HEK293T (cell line): ENCODE measurements around the gene ANKRD35.
"Not testable (repeated sequence)": the region's sequence is repeated elsewhere in the genome, so short reads cannot be mapped to it uniquely, and the experiment has no call there.

Source experiments
- CTCF ChIA-PET: fragments of 350-600 bp; formaldehyde crosslinking; extraction: SDS; loops from one replicate; lab custom pipeline; 2021; ENCODE audit warnings: antibody characterized with exemption, inconsistent platforms; lab: Yijun Ruan, JAX
- POLR2A ChIA-PET: fragments of 350-600 bp; formaldehyde crosslinking; extraction: SDS; loops from one replicate; lab custom pipeline; 2020; ENCODE audit warnings: antibody characterized with exemption, inconsistent platforms; lab: Yijun Ruan, JAX
- DNase-seq: peaks from one replicate; pipeline ENCODE4 v3.0.0; 2012; ENCODE audit warnings: mixed read lengths; ENCODE audit errors: extremely low spot score
- ARNT ChIP-seq: fragments of 450-650 bp; IDR thresholded peaks from 2 replicates; pipeline ENCODE4 v1.6.1; 2017; ENCODE audit warnings: mild to moderate bottlenecking
- BHLHE40 ChIP-seq: fragments of 450-650 bp; IDR thresholded peaks from 2 replicates; pipeline ENCODE4 v1.6.1; 2016; ENCODE audit warnings: mild to moderate bottlenecking, moderate library complexity, borderline replicate concordance
- CTBP1 ChIP-seq: fragments of 450-650 bp; IDR thresholded peaks from 2 replicates; pipeline ENCODE4 v1.6.1; 2016; ENCODE audit warnings: borderline replicate concordance
- ELF4 ChIP-seq: fragments of 450-650 bp; IDR thresholded peaks from 2 replicates; pipeline ENCODE4 v1.6.1; 2017; ENCODE audit warnings: antibody characterized with exemption
- FOXA1 ChIP-seq: fragments of 450-650 bp; IDR thresholded peaks from 2 replicates; pipeline ENCODE4 v1.6.1; 2016; ENCODE audit warnings: mild to moderate bottlenecking
- FOXK2 ChIP-seq: fragments of 450-650 bp; IDR thresholded peaks from 2 replicates; pipeline ENCODE4 v1.6.1; 2016; ENCODE audit warnings: mild to moderate bottlenecking
- FOXM1 ChIP-seq: fragments of 450-650 bp; IDR thresholded peaks from 2 replicates; pipeline ENCODE4 v1.6.1; 2017; ENCODE audit warnings: mild to moderate bottlenecking, borderline replicate concordance
- HDGF ChIP-seq: fragments of 450-650 bp; IDR thresholded peaks from 2 replicates; pipeline ENCODE4 v1.6.1; 2017; ENCODE audit warnings: antibody characterized with exemption, borderline replicate concordance
- L3MBTL2 ChIP-seq: fragments of 450-650 bp; conservative IDR thresholded peaks from 2 replicates; pipeline ENCODE4 v1.6.1; 2016; ENCODE audit warnings: mild to moderate bottlenecking
- LEF1 ChIP-seq: fragments of 450-650 bp; IDR thresholded peaks from 2 replicates; pipeline ENCODE4 v1.6.1; 2017; ENCODE audit warnings: mild to moderate bottlenecking, borderline replicate concordance
- NFRKB ChIP-seq: fragments of 450-650 bp; IDR thresholded peaks from 2 replicates; pipeline ENCODE4 v1.6.1; 2016; ENCODE audit warnings: mild to moderate bottlenecking, moderate library complexity
- PKNOX1 ChIP-seq: fragments of 450-650 bp; IDR thresholded peaks from 2 replicates; pipeline ENCODE4 v1.6.1; 2016
- SP1 ChIP-seq: fragments of 450-650 bp; IDR thresholded peaks from 2 replicates; pipeline ENCODE4 v1.6.1; 2017
- SUZ12 ChIP-seq: fragments of 450-650 bp; IDR thresholded peaks from 2 replicates; pipeline ENCODE4 v1.6.1; 2016; ENCODE audit warnings: mild to moderate bottlenecking
- TARDBP ChIP-seq: fragments of 450-650 bp; IDR thresholded peaks from 2 replicates; pipeline ENCODE4 v1.6.1; 2016
- ZNF384 ChIP-seq: fragments of 450-650 bp; IDR thresholded peaks from 2 replicates; pipeline ENCODE4 v1.6.1; 2016

The ANKRD35 gene

GRCh38 chr1:145846201-145846612 is 39.5 kb downstream of the ANKRD35 start:
- TF ChIP-seq L3MBTL2 (no peak), BHLHE40 (no peak), LEF1 (no peak), CTBP1 (no peak), PKNOX1 (no peak), FOXK2 (no peak), ELF4 (no peak), ZNF384 (no peak), SP1 (no peak), SUZ12 (no peak), NFRKB (no peak), FOXA1 (no peak), ARNT (no peak), TARDBP (no peak), HDGF (no peak), FOXM1 (no peak)
- POLR2A ChIA-PET: interaction anchor here (0.7 to 5.7 kb wide), 5 partner anchors 12 to 118 kb away, joined by 3 to 86 read pairs (median 8); partner anchors contain the start of genes ANKRD34A, PIAS3, POLR3C and POLR3GL
- peak; percentile 66 for DNase-seq

GRCh38 chr1:145845514-145846161 is 40.0 kb downstream of the ANKRD35 start, which contains the start of gene NUDT17:
TSS of gene NUDT17 (plus strand) at chr1:145845630. CDS start at chr1:145845641, 11 bp downstream.
- ChIA-PET POLR2A (interaction anchor here (0.8 to 5.7 kb wide), 10 partner anchors 8 to 193 kb away, joined by 3 to 86 read pairs (median 6); partner anchors contain the start of genes ANKRD34A, HJV, PEX11B and PIAS3), CTCF (interaction anchor here (0.6 to 7.3 kb wide), 25 partner anchors 9 to 190 kb away, joined by 3 to 97 read pairs (median 4); partner anchors contain the start of genes ANKRD34A, ANKRD35, LIX1L and PIAS3)
- DNase-seq: peak; percentile 94
- TF ChIP-seq HDGF: no peak
- 0 out of 2 replicates have a peak, but pooled peaks have one; percentile 38 for TF ChIP-seq L3MBTL2

More at GRCh38 chr1:145846201-145846612, 39.5 kb downstream of the ANKRD35 start:
- CTCF ChIA-PET: interaction anchor here (0.7 to 7.3 kb wide), 13 partner anchors 9 to 165 kb away, joined by 3 to 97 read pairs (median 6); partner anchors contain the start of genes ANKRD34A, LIX1L, PIAS3 and POLR3C

GRCh38 chr1:145845144-145845513 is 40.5 kb downstream of the ANKRD35 start:
- DNase-seq: no peak
- ChIA-PET POLR2A (interaction anchor here (0.6 to 5.7 kb wide), 11 partner anchors 8 to 193 kb away, joined by 3 to 86 read pairs (median 5); partner anchors contain the start of genes ANKRD34A, HJV, PEX11B and PIAS3), CTCF (interaction anchor here (0.6 to 7.3 kb wide), 24 partner anchors 10 to 191 kb away, joined by 3 to 97 read pairs (median 4); partner anchors contain the start of genes ANKRD34A, ANKRD35, LIX1L and PIAS3)
- TF ChIP-seq NFRKB: no peak
- no peak for TF ChIP-seq LEF1
- TF ChIP-seq ELF4: no peak
- TF ChIP-seq ZNF384: no peak

- POLR2A ChIA-PET: no interaction called here
- no peak for DNase-seq
- CTCF ChIA-PET: interaction anchor here (7.3 kb wide), 1 partner anchor 16 kb away, joined by 97 read pairs; the partner anchor contains the start of gene PIAS3
- TF ChIP-seq ZNF384: no peak
- TF ChIP-seq CTBP1: no peak
- no peak for TF ChIP-seq ARNT
- TF ChIP-seq HDGF: no peak
Observed at GRCh38 chr1:145843031-145843430, 42.6 kb downstream of the ANKRD35 start.

GRCh38 chr1:145837656-145838055 is 48.0 kb downstream of the ANKRD35 start:
- CTCF ChIA-PET: no interaction called here
- TF ChIP-seq PKNOX1 (no peak), TARDBP (no peak), BHLHE40 (no peak), HDGF (no peak), FOXM1 (no peak), FOXK2 (no peak), SP1 (no peak), ARNT (no peak), SUZ12 (no peak), ZNF384 (no peak), LEF1 (no peak), L3MBTL2 (no peak), ELF4 (no peak), FOXA1 (no peak), CTBP1 (no peak), NFRKB (no peak)
- POLR2A ChIA-PET: interaction anchor here (1.2 kb wide), 2 partner anchors 8 to 127 kb away, joined by 3 read pairs; partner anchors contain the start of genes ANKRD34A, NUDT17 and POLR3GL
- no peak for DNase-seq

GRCh38 chr1:145830810-145831209 is 54.9 kb downstream of the ANKRD35 start:
- DNase-seq, CTCF ChIA-PET: not testable (repeated sequence)
- POLR2A ChIA-PET: interaction anchor here (0.5 kb wide), 1 partner anchor 14 kb away, joined by 3 read pairs; no protein-coding TSS in a partner anchor
